HG03175 (cell line): ENCODE results near the gene SNRNP48.

Experiments used
- ATAC-seq: cut with Tn5 transposase; IDR thresholded peaks from one replicate; pipeline ENCODE4 v1.9.1; 2021; ENCODE audit warnings: mild to moderate bottlenecking, moderate library complexity; ENCODE audit not compliant: unreplicated experiment

Gene SNRNP48

GRCh38 chr6:7589949-7590917, at the start of gene SNRNP48:
SNRNP48 (plus strand) TSS chr6:7590198; CDS start chr6:7590258, 60 bp downstream.
- peak; percentile 100 for ATAC-seq

- no peak for ATAC-seq
These were observed 49.4 kb upstream of the SNRNP48 start for GRCh38 chr6:7540595-7540994.

GRCh38 chr6:7541175-7542064, 48.6 kb upstream of the SNRNP48 start, which contains the start of gene DSP:
DSP (plus strand) TSS chr6:7541671; CDS start chr6:7541916, 245 bp downstream.
- peak; percentile 41 for ATAC-seq

- peak; percentile 10 for ATAC-seq
These were observed 47.7 kb upstream of the SNRNP48 start for GRCh38 chr6:7542065-7542873.

- no peak for ATAC-seq
These were observed 46.9 kb upstream of the SNRNP48 start for GRCh38 chr6:7542874-7543624.

GRCh38 chr6:7543789-7544424, 46.1 kb upstream of the SNRNP48 start:
- ATAC-seq = no peak

GRCh38 chr6:7544597-7544996, 45.4 kb upstream of the SNRNP48 start:
- no peak for ATAC-seq

- ATAC-seq = no peak
These were observed 44.5 kb upstream of the SNRNP48 start for GRCh38 chr6:7545316-7546019.

GRCh38 chr6:7546020-7546369, 44.0 kb upstream of the SNRNP48 start:
- no peak for ATAC-seq

GRCh38 chr6:7546383-7546782, 43.6 kb upstream of the SNRNP48 start:
- no peak for ATAC-seq

GRCh38 chr6:7546896-7547295, 43.1 kb upstream of the SNRNP48 start:
- ATAC-seq = no peak

- ATAC-seq = no peak
These were observed 42.7 kb upstream of the SNRNP48 start for GRCh38 chr6:7547315-7547714.

GRCh38 chr6:7550433-7550801, 39.6 kb upstream of the SNRNP48 start:
- ATAC-seq = no peak

- ATAC-seq = no peak
These were observed 35.3 kb upstream of the SNRNP48 start for GRCh38 chr6:7554533-7555275.

GRCh38 chr6:7555671-7556070, 34.3 kb upstream of the SNRNP48 start:
- no peak for ATAC-seq

- no peak for ATAC-seq
These were observed 33.4 kb upstream of the SNRNP48 start for GRCh38 chr6:7556394-7557106.

GRCh38 chr6:7557652-7558051, 32.3 kb upstream of the SNRNP48 start:
- no peak for ATAC-seq

- ATAC-seq = no peak
These were observed 31.2 kb upstream of the SNRNP48 start for GRCh38 chr6:7558781-7559180.
